ENCODE results near the gene CUL9.

The CUL9 gene

DNA sequence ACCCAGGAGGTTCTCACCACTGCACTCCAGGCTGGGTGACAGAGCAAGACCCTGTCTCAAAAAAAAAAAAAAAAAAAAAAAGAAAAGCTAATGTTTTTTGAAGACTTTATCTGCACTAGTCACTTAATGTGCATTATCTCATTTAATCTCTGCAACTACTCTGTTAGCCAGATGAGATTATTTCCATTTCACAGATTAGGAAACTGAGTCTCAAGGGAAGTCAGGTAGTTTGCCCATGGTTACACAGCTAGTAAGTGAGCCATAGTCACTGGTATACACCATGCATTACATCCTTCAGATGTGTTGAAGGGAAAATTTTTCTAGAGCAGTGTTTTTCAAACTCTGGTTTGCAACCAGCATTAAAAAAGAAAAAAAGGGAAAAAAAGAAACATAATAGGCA is 18.1 kb upstream of the CUL9 start:
- Histone ChIP-seq H3K79me2 (ENCODE audit: low read length) (no peaks in the 10 kb centered on the region), H3F3A (ENCODE audit: insufficient read depth, low read length) (no peaks in the 10 kb centered on the region), H3K9me2 (replicated peaks; ENCODE audit: insufficient read depth, low read length) (no peaks in the 10 kb centered on the region), H3K4me1 (ENCODE audit: low read length) (no peaks in the 10 kb centered on the region), H4K20me1 (ENCODE audit: insufficient read depth, low read length) (no peaks in the 10 kb centered on the region), H3K4me3 (ENCODE audit: low read length) (no peak overlapping the region), H2AFZ (ENCODE audit: low read length) (no peak overlapping the region), H3K4me2 (ENCODE audit: low read depth, low read length) (no peak overlapping the region), H3K27me3 (replicated peaks; ENCODE audit: insufficient read depth, low read length) (no peaks in the 10 kb centered on the region), H3K27ac (ENCODE audit: low read length) (no peak overlapping the region), H3K9ac (ENCODE audit: low read length) (no peak overlapping the region), H3K9me3 (replicated peaks; ENCODE audit: insufficient read depth, low read length) (no peaks in the 10 kb centered on the region), H3K36me3 (replicated peaks; ENCODE audit: insufficient read depth, low read length) (no peaks in the 10 kb centered on the region)
- TF ChIP-seq, protein P1, sequence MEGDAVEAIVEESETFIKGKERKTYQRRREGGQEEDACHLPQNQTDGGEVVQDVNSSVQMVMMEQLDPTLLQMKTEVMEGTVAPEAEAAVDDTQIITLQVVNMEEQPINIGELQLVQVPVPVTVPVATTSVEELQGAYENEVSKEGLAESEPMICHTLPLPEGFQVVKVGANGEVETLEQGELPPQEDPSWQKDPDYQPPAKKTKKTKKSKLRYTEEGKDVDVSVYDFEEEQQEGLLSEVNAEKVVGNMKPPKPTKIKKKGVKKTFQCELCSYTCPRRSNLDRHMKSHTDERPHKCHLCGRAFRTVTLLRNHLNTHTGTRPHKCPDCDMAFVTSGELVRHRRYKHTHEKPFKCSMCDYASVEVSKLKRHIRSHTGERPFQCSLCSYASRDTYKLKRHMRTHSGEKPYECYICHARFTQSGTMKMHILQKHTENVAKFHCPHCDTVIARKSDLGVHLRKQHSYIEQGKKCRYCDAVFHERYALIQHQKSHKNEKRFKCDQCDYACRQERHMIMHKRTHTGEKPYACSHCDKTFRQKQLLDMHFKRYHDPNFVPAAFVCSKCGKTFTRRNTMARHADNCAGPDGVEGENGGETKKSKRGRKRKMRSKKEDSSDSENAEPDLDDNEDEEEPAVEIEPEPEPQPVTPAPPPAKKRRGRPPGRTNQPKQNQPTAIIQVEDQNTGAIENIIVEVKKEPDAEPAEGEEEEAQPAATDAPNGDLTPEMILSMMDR (IDR thresholded peaks at IDR 0.05; ENCODE audit: low read length), result no peak
- TF ChIP-seq EZH2phosphoT487 (IDR thresholded peaks at IDR 0.05; ENCODE audit: low read length), result no peak
- TF ChIP-seq EZH2 (optimal IDR thresholded peaks at IDR 0.05; ENCODE audit: low read depth, low read length), result no peak
- DNase-seq, result no peak

DNA sequence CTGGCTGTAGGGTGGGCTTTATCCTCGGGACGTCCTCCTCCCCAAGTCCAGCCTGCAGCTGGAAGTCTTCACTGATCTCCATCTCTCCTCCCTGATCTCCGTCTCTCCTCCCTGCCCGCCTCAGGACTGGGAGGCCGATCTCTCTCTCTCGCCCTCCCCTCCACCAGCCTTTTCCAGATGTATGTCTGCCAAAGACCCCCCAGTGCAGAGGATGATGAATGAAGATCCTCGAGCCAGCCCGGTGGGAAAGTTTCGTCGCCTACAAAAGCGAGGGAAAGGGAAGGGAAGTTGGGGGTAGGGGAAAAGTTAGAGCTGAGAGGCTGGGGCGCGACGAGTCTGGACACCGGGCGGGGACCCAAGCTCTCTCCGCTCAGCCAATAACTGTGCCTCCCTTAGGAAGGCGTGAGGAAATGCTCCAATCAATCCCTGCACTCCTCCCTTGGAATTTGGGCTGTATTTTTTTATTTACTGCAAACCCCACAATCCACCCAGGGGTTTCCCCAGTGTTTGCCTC is 11.5 kb upstream of the CUL9 start:
- peak overlapping the region; percentile 10; the same call in 1 of the 2 replicates for H3K27ac ChIP-seq (ENCODE audit: low read length)
- H3K9me2 ChIP-seq (replicated peaks; ENCODE audit: insufficient read depth, low read length), result no peaks in the 10 kb centered on the region
- no peaks in the 10 kb centered on the region for H3K36me3 ChIP-seq (replicated peaks; ENCODE audit: insufficient read depth, low read length)
- peaks cover 18% of the 10 kb centered on the region for H3F3A ChIP-seq (ENCODE audit: insufficient read depth, low read length)
- H3K9me3 ChIP-seq (replicated peaks; ENCODE audit: insufficient read depth, low read length), result no peaks in the 10 kb centered on the region
- H3K79me2 ChIP-seq (ENCODE audit: low read length), result peaks cover 29% of the 10 kb centered on the region
- H3K9ac ChIP-seq (ENCODE audit: low read length), result peak overlapping the region; percentile 62
- H2AFZ ChIP-seq (ENCODE audit: low read length), result peak overlapping the region; percentile 82
- peak overlapping the region; percentile 66 for H3K4me3 ChIP-seq (ENCODE audit: low read length)
- TF ChIP-seq EZH2 (optimal IDR thresholded peaks at IDR 0.05; ENCODE audit: low read depth, low read length) (no peak), EZH2phosphoT487 (IDR thresholded peaks at IDR 0.05; ENCODE audit: low read length) (no peak)
- TF ChIP-seq, protein P1 (IDR thresholded peaks at IDR 0.05; ENCODE audit: low read length), result no peak
- H3K4me2 ChIP-seq (ENCODE audit: low read depth, low read length), result peak overlapping the region; percentile 91
- H3K27me3 ChIP-seq (replicated peaks; ENCODE audit: insufficient read depth, low read length), result no peaks in the 10 kb centered on the region
- H3K4me1 ChIP-seq (ENCODE audit: low read length), result peaks cover 24% of the 10 kb centered on the region
- no peak for DNase-seq
- H4K20me1 ChIP-seq (ENCODE audit: insufficient read depth, low read length), result peaks cover 5% of the 10 kb centered on the region; the same call in 1 of the 2 replicates

DNA sequence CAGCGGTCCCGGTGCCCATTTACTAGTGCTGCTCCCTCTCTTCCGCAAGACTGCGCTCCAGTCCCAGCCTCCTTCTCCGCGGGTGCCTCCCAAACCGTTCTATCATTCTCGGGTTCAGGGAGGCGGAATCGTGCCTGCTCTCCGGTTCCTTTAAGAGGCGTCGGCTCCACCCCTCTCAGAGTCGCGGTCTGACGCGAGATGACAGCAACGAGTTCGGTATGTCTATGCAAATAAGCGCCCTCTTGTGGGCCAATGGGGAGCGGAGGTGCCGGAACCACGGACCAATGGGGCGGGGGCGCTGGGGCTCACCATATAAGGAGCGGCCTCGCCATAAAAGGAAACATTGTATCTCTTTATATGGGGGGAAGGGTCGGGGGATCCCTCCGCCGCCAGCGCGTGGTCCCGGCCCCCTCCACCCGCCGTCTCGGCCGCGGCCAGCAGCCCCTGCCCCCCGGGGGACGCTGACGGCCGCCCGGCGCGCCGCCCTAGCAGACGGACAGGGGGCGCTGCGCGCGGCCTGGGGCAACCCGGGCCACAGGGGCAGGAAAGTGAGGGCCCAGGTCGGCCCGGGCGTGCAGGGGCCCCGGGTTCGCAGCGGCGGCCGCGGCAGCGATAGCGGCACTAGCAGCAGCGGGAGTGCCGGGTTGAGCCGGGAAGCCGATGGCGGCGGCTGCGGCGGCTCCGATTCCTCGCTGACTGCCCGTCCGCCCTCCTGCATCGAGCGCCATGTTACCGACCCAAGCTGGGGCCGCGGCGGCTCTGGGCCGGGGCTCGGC is 10.9 kb upstream of the CUL9 start, which contains the start of gene SRF:
TSS of gene SRF (plus strand) at position 339 of the 776 bp plus-strand sequence. CDS start at position 727, 388 bp downstream.
- Histone ChIP-seq H3K4me1 (ENCODE audit: low read length) (peaks cover 25% of the 10 kb centered on the region), H3K79me2 (ENCODE audit: low read length) (peaks cover 36% of the 10 kb centered on the region), H4K20me1 (ENCODE audit: insufficient read depth, low read length) (peaks cover 5% of the 10 kb centered on the region; the same call in 1 of the 2 replicates), H3K9ac (ENCODE audit: low read length) (peak within 1 kb of the TSS; percentile 89), H3F3A (ENCODE audit: insufficient read depth, low read length) (peaks cover 18% of the 10 kb centered on the region), H2AFZ (ENCODE audit: low read length) (peak within 1 kb of the TSS; percentile 82), H3K27me3 (replicated peaks; ENCODE audit: insufficient read depth, low read length) (no peaks in the 10 kb centered on the region), H3K9me2 (replicated peaks; ENCODE audit: insufficient read depth, low read length) (no peaks in the 10 kb centered on the region), H3K9me3 (replicated peaks; ENCODE audit: insufficient read depth, low read length) (no peaks in the 10 kb centered on the region), H3K27ac (ENCODE audit: low read length) (peak within 1 kb of the TSS; percentile 38; the same call in 1 of the 2 replicates), H3K36me3 (replicated peaks; ENCODE audit: insufficient read depth, low read length) (no peaks in the 10 kb centered on the region; the same call in 1 of the 2 replicates), H3K4me2 (ENCODE audit: low read depth, low read length) (peak within 1 kb of the TSS; percentile 96), H3K4me3 (ENCODE audit: low read length) (peak within 1 kb of the TSS; percentile 96)
- TF ChIP-seq EZH2 (optimal IDR thresholded peaks at IDR 0.05; ENCODE audit: low read depth, low read length) (no peak), EZH2phosphoT487 (IDR thresholded peaks at IDR 0.05; ENCODE audit: low read length) (no peak)
- TF ChIP-seq, protein P1 (IDR thresholded peaks at IDR 0.05; ENCODE audit: low read length), result peak; percentile 25
- peak; percentile 98 for DNase-seq
